GM04503 (cell line): Measurements from ENCODE around the gene CD9.

Source experiments
- DNase-seq: peaks from one replicate; pipeline ENCODE4 v3.0.0-alpha.2; 2012; ENCODE audit warnings: low read depth

CD9 gene

DNA sequence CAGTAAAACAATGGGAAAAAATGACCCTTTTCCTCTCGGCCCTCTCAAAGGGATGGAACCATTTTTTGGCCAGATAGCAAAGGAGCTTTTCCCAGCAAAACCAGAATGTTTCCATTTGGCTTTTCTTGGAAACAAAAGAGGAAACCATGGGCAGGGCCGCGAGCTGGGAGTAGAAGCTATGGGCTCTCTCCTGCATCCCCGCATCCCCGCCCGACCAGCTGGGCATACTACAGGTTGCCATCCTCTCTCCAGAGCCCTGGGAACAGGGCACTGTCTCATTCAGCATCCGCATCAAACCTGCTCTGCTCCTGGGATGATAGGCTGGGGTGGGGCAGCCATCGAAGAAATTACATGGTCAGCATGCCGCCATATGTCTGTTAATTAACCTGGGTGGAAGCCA is 20.9 kb downstream of the CD9 start:
- no peak for DNase-seq

DNA sequence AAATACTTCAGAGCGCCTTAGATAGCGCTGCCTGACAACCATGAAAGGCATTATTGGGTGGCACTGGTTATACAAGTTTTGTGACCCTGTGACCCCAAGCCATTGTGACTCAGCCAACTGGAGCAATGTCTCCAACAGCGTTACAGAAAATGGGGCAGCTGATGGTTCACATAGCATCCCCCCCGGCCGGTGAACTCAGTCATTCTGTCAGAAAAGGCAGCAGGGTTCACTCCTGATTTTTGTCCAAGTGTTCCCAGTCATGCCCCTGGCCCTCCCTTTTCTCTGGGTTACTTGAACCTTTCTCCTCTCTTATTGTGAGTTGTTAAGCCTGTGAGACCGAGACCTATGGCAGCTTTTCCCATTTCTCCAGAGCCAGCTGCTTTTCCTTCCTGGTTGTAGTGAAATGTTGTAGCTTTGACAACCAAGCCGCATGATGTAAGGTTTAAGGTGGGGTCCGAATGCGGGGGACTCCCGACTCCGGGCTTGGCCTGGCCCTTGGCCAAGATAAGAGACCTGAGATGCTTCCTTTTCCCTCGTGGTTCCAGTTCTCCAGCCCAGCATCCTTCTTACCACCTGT is 22.0 kb downstream of the CD9 start:
- no peak for DNase-seq

DNA sequence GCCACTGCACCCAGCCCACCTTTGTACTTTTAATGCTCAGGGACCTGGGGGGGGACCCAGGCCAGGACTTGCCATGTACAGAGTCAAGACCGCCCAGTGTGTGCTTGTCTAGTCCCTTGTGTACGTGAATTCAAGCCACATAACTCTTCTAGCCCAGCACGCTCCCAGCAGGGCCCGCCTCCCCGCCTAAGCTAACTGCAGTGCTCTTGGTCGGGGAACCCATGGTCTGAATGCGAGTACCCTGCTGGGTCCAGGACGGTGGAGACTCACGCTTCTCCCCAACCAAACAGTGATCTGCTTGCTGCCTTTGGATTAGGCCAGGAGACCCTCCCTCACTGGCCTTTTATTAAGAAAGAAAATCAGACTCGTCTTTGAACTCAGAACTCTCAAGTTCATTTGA is 23.3 kb downstream of the CD9 start:
- DNase-seq = no peak

DNA sequence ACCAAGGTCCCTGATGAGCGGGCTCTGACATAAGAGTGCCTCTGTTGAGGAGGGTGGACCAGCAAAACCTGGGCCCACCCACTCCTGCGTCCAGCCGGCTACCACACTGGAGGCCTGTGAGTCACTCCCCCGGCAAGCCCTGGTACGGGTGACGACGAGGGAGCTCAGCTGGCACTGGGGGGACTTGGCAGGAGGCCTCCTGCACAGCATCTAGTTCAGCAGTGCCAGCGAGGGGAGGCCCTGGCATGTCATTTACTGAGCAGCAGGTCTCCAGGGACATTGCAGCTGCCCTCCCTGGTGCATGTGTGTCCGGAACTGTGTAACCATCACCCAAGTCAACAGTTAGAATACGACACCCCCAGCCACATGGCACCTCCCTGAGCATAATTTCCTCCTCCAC is 24.4 kb downstream of the CD9 start:
- DNase-seq = no peak

DNA sequence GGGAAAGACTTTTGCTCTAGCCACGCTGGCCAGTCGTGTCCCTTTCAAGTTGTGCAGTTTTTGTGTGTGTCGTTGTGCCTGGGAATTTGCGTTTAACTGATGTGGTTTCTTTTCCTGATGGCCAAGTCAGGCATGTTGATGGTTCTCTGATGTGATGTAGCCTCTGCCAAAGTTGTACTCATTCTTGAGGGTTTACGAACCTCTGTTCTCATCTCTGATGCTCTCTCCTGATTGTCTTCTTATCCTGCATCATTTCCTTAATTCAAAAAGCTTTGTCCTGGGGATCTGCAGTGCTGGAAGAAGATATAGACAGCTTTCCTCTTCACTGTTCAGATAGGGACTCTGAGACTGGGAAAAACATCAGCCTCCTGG is 25.4 kb downstream of the CD9 start:
- DNase-seq = no peak

DNA sequence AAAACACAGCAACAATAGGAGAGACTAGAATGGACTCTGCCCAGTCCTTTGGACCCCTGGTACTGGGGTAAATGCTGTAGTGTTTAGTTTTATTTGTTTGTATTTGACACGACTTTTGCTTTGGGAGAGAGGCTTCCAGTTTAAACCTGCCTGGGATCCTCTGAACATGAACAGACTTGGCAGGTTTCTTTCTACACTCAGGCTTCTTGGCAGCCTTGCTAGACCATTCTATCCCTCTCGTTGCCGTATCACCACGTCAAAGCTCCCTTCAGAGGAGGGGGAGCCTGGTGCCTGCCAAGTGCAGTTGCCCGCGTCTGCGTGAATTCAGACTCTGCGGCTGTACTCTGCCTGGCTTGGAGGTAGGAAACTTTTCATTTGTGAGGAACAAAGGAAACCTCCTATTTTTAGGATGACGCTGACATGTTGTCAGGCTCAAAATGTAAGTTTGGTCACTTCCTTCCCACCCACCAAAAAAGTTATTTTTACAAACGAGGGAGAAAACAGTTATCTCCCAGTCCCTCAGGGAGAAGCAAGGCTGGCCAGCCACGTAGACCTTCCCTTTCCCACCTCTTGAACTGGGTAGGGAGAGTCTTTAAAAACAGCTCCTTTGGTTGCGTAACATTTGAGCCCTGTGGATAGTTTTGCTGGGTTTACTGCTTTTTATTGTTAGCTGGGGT is 25.9 kb downstream of the CD9 start:
- no peak for DNase-seq

DNA sequence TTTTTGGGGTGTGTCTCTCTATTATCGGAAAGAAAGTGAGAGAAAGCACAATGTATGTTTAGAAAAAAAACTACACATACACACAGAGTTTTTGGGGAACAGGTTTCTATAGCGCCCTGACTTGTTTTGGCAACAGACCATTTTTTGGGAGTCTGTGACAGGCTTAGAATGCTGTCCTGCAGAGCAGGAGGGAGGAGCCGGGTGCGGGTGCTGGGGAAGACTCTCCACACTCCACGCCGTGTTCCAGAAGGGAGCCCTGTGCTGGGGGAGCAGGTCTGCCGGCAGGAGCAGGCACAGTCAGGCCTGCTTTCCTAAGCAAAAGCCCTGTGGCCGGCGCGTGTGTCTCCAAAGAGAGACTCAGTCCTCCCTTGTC is 26.5 kb downstream of the CD9 start:
- DNase-seq = no peak

DNA sequence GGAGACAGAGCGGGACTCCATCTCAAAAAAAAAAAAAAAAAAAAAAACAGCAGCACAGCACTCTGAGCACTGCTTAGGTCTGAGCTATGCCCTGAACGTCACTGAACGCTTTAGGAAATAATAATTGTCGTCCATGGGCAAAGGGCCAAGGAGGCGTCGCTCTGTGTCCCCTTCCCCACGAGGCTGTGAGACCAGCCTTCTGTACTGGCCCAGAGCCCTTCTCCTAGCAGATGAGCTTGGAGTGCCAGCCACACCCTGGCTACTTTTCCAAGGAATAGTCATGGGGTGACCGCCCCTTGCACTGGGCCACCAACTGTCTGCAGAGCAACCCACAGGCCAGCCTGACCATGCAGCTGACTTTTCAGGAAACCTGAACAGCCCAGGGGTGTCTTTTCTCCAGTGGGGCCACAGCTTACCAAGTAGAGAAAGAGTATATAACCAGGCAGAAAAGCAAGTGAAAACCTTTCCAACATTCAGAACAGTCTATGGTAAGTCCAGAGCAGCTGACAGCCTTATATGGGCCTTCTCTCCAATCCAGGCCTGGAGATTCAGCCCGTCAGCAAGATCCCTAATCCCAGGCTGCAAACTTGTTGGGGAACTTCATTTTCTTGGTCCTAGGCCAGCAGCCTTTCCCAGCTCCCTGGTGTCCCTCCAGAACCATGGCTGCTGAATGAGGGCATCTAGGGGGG is 28.5 kb downstream of the CD9 start:
- no peak for DNase-seq

DNA sequence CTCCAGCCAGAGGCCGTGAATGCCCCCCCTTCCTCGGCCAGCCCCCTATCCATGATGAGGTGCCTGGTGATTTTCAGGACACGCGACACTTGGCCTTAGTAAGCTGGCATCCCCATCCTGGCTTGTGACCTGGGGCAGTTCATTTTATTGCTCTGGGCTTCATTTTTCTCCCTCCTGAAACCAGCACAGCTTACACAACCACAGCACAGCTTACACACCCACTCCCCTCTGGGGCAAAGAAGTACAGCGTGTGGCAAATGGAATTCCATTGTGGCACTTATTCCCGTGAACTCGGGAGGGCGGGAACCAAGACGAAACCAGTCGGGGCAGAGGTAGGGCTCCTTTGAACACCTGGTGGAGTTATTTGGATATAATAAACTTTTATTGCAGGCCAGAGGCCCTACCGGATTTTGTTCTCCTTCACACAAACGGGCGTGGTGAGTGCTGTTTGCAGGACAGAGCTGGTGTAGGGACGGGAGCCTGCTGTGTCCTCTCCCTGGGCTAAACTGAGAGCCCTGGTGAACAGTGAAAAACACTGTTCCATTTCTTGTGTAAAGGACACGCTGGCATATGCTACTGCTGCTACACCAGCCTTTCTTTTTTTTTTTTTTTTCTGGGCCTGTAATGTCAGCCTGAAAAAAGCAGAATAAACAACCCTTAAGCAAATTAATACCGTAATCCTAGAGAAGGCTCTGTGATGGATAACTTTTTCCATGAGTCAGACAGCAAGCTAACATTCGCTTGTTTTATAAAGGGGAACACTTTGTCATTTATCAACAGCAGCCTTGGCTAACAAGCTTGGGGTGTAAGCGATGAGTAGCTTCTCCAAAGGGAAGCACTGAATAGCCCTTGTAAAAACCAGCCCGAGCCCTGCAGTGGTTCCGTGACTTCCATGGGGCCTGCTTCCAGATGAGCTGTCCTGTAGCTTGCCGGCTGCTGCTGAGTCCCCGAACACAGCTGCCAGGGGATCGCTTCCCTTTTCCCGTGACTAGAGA is 29.3 kb downstream of the CD9 start:
- peak; percentile 88 for DNase-seq

DNA sequence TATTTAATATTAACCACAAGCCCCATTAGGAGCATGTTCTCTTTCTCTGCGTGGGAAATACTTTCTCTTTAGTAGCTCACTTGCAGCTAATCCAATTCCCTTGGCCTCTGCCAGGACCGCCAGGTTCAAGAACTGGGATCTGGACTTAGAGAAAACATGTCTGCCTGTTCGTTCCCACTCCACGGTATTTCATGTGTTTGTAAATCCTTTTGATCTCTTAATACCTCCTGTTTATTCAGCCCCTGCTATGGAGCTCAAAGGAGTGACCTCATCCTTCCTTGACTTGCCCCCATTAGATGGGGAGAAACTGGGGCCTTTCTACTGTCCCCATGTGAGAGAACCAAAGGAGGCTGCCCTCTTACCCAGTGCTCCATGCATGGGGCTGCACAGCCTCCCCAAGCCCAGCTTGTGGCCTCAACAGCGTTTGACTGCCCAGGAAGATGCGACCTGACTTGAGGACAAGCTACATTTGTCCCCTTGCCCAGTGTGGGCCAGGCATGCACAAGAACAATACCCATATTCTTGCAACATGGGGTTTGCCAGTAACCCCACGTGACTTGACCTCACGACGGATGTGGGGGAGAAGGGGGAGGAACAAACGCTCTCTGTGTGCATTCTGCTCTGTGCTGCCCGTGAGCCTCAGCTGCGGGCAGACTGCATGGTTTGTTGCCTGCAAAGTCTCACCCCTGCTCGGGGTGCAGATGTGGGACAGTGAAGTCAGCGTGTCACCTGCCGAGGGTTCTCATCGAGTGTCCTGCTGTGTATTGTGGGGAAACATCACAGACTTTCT is 30.3 kb downstream of the CD9 start:
- no peak for DNase-seq

DNA sequence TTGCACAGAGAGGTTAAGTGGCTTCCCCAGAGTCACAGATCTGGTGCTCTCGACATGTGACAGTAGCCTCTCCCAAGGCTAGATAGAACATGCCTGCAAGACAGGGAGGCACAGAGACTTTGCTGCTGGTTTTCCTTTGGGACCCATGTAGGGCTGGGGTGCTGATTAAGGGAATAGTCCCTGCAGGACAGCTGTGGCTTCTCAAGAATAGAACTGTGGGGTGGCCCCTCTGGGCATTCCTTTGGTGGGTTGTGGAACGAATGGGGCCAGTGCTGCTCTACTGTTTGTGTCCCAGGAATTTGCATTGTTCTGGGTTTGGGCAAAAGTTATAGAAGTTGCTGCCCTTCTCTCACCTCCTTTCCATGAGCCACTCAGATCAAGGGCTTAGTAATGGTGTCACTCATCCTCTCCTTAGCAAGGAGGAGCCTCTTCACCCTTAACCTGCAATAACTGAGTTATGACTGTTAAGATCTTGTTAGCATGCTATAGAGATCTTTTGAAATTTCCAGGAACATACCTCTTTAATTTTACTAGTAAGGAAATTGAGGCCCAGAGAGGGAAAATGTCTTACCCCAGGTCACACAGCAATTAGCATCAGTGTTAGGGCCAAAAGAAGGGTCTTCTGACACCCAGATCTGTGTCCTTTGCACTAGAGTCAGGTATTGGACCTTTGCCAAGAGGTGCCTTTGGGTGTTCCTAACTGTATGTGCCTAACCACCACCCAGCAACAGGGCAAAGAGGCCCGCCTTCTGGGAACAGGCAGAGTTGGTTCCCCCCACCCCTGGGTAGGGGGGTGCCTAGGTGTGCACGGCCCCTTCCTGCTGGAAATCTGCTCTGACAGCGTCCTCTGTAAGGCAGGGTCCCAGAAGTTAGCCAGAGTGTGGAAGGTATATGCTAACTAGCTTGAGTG is 31.4 kb downstream of the CD9 start:
- DNase-seq = no peak

DNA sequence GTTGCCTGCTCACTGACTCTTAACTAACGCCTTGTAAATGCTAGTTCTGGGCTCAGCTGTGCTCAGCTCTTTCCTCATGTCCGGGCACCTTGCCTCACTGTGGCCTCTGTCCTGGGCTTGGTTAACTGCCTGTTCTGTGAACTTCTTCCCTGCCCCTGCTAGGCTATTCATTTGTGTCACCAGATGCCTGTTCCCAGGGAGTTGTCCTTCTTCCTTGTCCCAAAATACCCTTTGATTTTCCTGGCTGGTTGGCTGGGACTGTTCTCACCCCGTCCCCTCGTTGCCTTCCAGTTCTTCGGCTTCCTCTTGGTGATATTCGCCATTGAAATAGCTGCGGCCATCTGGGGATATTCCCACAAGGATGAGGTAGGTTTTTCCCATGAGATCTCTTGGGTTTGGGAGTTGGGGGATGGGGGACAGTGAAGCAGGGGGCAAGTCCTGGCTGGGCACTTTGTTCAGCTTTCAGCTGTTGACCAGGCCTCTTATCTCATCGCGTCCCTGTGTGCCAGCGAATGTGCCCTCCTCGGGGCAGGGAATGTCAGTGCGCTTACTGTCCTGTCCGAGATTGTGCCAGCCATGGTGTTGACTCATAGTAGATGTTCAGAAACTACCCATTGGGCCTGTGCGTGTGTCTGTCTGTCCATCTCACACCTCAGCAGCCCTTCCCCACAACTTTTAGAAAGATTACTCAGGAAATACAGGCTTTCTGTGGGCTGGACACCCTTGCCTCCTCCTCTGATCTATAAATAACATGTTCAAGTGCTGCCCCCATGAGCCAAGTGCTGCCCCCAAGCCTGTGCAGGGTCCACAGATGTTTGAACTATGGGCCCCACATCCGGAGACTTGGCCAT is 33.1 kb downstream of the CD9 start:
- DNase-seq = no peak

DNA sequence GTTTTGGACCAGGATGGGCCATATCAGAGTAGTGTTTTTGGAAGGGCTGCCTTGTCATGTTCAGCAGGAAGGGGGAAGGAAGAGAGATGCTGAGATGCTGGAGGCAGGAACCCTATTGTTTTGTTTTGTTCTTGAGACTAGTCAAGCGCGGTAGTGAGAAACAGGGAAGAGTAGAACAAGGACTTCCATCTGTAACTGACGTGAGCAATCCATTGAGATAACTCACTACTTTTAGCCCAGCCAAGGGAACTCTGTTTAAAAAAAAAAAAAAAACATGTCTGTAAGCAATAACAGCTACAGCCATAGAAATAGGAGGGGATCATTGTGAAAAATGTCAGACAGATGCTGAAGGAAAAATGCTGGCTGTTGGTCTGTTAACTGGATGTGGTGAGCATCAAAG is 34.0 kb downstream of the CD9 start:
- no peak for DNase-seq

DNA sequence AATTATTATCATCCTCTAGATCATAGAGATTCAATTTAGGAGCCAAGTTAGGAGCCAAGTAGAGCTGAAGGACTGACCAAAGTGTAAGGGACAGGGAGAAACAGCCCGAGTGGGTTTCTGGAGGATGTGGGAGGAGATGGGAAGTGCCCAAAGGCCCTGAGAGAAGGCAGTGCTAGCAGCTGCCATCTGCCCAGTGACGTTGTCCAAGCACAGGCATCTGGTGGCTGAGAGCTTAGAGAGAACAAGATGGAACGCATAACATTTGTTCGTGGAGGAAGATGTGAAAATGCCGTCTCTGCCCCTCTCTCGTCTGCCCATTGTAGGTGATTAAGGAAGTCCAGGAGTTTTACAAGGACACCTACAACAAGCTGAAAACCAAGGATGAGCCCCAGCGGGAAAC is 34.7 kb downstream of the CD9 start:
- no peak for DNase-seq

DNA sequence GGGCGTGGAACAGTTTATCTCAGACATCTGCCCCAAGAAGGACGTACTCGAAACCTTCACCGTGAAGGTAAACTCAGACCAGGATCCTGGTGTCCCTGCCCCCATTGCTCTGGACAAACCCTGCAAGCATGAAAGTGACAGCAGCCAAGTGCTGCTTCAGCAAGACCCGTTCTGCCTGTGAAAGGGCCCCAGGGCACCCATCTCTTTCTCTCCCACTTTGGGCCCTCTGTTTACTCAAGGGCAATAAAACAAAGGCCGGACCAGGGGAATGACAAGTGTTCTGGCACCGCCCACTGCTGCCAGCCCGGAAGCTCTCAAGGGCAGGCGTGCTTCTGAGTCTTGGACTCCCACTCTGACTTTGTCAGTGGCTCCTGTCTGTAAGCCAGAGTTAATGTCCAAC is 35.3 kb downstream of the CD9 start:
- DNase-seq = no peak

DNA sequence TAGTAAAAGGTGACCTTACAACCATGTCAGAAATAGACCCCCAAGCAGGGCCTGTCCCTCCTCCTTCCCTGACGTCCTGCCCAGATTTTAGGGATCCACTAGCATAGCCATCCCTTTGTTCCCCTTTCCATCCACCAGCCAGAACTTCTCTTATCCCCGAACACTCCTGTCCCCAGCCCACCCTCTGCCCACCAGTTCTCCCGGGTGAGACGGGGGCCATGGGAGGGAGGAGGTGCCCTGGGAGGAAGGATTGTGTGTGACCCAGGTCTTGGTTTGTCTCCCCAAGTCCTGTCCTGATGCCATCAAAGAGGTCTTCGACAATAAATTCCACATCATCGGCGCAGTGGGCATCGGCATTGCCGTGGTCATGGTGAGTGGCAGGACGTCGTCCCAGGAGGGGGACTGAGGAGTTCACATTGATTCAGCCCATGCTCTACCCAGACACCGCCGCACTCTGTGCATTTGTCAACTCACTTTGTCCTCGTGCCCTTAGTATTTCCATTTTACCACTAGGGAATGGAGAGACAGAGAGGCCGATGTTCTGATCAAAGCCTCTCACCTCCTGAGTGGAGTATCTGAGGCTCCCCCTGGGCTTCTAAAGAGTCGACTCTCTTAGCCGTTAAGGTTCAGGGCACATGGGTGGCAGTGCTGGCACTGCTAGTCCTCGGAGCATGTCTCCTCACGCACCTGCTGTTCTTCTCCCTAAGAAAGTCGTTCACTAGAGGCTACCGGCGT is 35.9 kb downstream of the CD9 start:
- no peak for DNase-seq

DNA sequence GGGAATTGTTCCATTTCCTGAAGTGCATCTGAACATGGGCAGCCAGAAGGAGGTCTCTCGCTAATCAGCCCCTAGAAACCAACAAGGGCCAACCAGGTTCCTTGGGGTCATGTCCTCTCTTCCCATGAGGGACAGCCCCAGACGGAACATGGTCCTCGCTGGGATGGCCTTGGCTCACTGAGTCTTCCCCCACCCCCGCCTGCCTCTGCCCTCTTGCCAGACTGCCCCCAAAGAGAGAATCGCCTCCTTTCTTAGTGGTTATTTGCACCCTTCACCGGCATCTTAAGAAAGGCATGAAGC is 36.4 kb downstream of the CD9 start:
- no peak for DNase-seq

DNA sequence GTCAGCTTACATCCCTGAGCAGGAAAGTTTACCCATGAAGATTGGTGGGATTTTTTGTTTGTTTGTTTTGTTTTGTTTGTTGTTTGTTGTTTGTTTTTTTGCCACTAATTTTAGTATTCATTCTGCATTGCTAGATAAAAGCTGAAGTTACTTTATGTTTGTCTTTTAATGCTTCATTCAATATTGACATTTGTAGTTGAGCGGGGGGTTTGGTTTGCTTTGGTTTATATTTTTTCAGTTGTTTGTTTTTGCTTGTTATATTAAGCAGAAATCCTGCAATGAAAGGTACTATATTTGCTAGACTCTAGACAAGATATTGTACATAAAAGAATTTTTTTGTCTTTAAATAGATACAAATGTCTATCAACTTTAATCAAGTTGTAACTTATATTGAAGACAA is 37.6 kb downstream of the CD9 start:
- DNase-seq = no peak

DNA sequence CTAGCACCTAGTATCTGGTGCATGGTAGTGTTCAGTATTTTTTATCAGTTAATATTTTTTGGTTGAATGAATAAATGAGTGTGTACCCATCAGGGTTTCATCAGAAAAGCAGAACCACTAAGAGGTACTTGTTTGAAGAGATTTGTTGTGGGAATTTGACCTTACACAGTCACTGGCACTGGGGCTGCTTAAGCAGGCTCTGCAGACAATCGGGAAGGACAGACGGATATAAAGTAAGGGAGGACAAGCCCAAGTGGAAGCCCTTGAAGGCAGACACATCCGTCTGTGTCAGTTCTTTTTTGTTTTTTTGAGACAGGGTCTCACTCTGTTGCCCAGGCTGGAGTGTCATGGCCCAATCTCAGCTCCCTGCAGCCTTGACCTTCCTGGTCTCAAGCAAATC is 38.7 kb downstream of the CD9 start:
- DNase-seq = no peak
